PFSK-1 (cell line): ENCODE results near the gene SSTR3.

ENCODE experiments used
- FOXP2 ChIP-seq: optimal IDR thresholded peaks from 2 replicates; pipeline ENCODE3; 2011; ENCODE audit warnings: borderline replicate concordance, control low read depth, inconsistent platforms; ENCODE audit not compliant: insufficient read depth; ENCODE audit errors: extremely low read length, extremely low read depth
- POLR2AphosphoS5 ChIP-seq: IDR thresholded peaks from 2 replicates; pipeline ENCODE4 v1.6.1; 2012; ENCODE audit warnings: low read depth, mild to moderate bottlenecking, control low read depth, low read length, moderate library complexity
- SIN3A ChIP-seq: IDR thresholded peaks from 2 replicates; pipeline ENCODE4 v1.6.1; 2012; ENCODE audit warnings: mild to moderate bottlenecking, low read length, moderate library complexity, borderline replicate concordance; ENCODE audit not compliant: insufficient read depth
- TAF1 ChIP-seq: IDR thresholded peaks from 2 replicates; pipeline ENCODE4 v1.6.1; 2012; ENCODE audit warnings: low read length, control low read depth, borderline replicate concordance; ENCODE audit not compliant: insufficient read depth
- TF ChIP-seq, protein P1 (sequence below), 2 experiments: IDR thresholded peaks; 2 replicates each; pipeline versions ENCODE4 v1.6.1 to v1.8.0; 2011 to 2012; ENCODE audit warnings: low read depth in 2 of 2, low read length in 2 of 2, control low read depth in 1 of 2, inconsistent platforms in 1 of 2, mild to moderate bottlenecking in 1 of 2, moderate library complexity in 1 of 2; ENCODE audit not compliant: insufficient read depth in 1 of 2

SSTR3 gene

DNA sequence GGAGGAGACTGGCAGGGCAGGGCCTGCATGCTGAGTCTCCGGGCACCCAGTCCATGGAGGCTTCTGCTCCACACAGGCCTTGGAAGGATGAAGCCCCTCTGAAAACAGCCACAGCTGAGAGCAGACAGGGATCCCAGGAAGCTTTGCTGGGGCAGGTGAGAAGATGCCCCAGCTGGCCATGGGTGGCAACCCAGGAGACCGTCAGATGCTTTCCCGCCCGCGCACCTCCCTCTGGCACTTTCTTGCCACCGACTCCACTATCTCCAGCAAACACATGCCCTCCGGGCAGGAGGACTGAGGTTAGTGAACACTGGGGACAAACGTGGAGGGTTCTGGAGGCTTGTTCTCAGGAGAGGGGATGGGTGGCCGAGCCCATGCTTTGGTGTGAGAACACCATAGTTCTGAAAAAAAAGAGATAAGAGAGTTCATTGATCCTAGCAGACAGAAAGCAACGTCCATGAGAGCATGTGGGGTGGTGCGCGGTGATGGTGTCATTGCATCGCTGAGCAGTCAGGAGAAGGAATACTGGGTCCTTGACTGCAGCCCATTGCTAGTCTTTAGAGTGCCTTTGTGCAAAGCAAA is 26.5 kb downstream of the SSTR3 start:
- no peak for TF ChIP-seq SIN3A
- TF ChIP-seq POLR2AphosphoS5: no peak
- no peak for TF ChIP-seq TAF1
- TF ChIP-seq, protein P1, sequence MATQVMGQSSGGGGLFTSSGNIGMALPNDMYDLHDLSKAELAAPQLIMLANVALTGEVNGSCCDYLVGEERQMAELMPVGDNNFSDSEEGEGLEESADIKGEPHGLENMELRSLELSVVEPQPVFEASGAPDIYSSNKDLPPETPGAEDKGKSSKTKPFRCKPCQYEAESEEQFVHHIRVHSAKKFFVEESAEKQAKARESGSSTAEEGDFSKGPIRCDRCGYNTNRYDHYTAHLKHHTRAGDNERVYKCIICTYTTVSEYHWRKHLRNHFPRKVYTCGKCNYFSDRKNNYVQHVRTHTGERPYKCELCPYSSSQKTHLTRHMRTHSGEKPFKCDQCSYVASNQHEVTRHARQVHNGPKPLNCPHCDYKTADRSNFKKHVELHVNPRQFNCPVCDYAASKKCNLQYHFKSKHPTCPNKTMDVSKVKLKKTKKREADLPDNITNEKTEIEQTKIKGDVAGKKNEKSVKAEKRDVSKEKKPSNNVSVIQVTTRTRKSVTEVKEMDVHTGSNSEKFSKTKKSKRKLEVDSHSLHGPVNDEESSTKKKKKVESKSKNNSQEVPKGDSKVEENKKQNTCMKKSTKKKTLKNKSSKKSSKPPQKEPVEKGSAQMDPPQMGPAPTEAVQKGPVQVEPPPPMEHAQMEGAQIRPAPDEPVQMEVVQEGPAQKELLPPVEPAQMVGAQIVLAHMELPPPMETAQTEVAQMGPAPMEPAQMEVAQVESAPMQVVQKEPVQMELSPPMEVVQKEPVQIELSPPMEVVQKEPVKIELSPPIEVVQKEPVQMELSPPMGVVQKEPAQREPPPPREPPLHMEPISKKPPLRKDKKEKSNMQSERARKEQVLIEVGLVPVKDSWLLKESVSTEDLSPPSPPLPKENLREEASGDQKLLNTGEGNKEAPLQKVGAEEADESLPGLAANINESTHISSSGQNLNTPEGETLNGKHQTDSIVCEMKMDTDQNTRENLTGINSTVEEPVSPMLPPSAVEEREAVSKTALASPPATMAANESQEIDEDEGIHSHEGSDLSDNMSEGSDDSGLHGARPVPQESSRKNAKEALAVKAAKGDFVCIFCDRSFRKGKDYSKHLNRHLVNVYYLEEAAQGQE (IDR thresholded peaks at IDR 0.05; ENCODE audit: insufficient read depth in 1 of 2, low read depth in 2 of 2, low read length in 2 of 2): no peak
- TF ChIP-seq FOXP2: no peak

DNA sequence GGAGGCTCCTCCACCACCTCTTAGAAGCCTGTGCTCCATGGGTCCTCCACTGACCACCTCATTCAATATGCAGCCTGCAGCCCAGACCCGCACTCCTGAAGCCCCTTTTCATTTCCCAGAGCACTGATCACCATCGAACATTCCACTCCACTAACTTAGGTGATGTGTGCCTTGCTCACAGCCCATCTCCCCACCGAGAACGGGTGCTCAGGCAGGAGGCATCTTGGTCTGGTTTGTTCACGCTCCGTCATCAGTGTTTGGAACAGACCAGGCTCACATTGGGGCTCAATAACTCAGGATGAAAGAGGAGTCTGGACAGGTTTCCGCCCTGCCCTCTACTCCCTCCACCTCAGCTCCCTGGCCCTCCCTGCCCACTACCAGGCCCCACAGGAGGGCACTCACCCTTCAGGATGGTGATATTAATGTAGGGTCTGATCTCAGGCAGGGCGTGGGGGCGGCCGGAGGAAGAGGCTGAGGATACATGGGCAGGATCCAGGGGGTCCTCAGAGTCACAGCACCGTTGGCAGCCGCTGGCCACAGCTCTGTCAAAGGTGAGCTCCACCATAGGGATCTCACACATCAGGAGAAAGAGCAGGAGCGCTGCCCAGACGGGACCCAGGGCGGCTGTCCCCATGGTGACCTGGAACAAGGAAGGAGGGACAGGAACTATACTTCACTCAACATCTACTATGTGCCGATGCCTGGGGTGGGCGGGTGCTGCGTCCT is 27.3 kb downstream of the SSTR3 start:
- TF ChIP-seq FOXP2 (no peak), POLR2AphosphoS5 (no peak), SIN3A (no peak)

DNA sequence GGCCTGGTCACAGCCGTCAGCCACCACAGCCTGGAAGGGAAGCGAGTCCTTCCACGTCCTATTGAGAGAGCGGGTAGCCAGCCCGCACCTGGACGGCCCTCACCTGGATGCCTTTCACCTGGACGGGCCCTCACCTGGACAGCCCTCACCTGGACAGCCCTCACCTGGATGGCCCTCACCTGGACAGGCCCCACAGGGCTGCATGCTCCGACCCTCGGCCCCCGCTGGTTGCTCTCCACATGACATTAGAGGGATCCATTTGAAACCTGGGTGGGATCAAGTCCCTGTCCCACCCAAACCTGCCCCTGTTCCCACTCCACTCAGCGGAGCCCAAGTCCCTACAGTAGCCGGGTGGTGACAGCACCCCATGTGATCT is 27.9 kb downstream of the SSTR3 start:
- no peak for TF ChIP-seq POLR2AphosphoS5
- TF ChIP-seq TAF1: no peak
- TF ChIP-seq SIN3A: no peak
- TF ChIP-seq, protein P1 (IDR thresholded peaks at IDR 0.05; ENCODE audit: insufficient read depth in 1 of 2, low read depth in 2 of 2, low read length in 2 of 2): no peak
- TF ChIP-seq FOXP2: no peak

DNA sequence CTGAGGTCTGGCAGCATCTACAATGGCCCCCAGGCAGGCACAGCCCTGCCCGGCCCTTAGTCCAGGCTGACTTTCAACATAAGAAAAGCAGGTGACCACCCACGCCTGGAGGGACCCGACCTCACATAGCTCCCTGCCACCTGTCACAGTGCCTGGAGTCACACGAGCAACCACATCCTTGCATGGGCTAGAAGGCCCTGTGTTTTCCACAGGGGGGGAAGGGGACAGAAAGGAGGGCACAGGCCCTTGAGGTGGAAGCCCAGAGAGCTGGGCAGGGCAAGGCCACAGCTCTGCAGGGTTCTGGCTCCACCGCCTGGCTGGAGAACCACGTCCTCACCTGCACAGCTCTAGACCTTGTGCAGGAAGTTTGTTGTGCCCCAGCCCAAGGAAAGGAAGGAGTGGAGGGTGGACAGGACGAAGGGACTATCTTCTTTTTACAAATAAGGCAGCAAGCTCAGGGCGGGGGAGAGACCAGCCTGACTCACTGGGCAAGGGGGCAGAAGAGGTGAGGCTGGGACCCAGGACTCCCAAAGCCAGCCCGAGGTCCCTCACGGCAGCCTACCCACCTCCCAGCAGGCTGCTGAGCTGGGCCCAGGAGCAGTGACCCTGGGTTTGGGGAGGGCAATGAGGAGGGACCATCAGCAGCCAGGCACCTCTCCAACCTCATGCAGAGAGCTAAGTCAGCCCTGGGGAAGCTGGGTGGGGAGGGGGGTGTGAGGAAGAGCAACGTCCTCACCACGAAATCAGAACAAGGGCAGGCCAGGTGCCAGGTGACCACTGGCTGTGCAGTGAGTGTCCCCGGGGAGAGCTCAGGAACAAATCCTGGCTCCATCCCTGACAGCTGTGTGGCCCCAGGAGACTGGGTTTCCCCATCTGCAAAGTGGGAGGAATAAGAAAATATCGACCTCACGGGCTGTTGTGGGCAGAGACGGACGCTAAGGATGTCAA is 28.6 kb downstream of the SSTR3 start:
- no peak for TF ChIP-seq FOXP2
- no peak for TF ChIP-seq SIN3A
- TF ChIP-seq, protein P1 (IDR thresholded peaks at IDR 0.05; ENCODE audit: insufficient read depth in 1 of 2, low read depth in 2 of 2, low read length in 2 of 2): no peak
- TF ChIP-seq POLR2AphosphoS5: no peak
- TF ChIP-seq TAF1: no peak

DNA sequence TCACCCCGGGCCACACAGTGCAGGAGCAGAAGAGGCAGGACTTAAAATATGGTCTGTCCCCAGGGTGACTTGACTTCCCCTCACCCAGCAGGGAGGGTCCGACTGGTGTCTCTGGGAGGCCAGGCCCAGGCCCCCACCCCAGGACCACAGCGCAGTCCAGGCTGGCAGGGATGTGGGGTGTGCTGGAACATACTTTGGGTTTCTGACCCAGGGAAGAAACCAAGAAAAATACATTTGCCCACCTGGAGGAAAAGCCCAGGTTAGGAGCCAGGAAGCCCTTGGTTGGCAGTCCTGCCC is 29.4 kb downstream of the SSTR3 start:
- TF ChIP-seq POLR2AphosphoS5 (no peak), SIN3A (no peak), FOXP2 (no peak)
- TF ChIP-seq, protein P1 (IDR thresholded peaks at IDR 0.05; ENCODE audit: insufficient read depth in 1 of 2, low read depth in 2 of 2, low read length in 2 of 2): no peak
